GM19467 (cell line): ENCODE measurements around the gene SOCS2.
A peak's percentile ranks its signal among the peaks of the same experiment; 100 is the strongest.

Source experiments
- ATAC-seq: cut with Tn5 transposase; IDR thresholded peaks from one replicate; pipeline ENCODE4 v1.9.1; 2021; ENCODE audit warnings: mild to moderate bottlenecking, moderate library complexity; ENCODE audit not compliant: unreplicated experiment

Gene SOCS2

DNA sequence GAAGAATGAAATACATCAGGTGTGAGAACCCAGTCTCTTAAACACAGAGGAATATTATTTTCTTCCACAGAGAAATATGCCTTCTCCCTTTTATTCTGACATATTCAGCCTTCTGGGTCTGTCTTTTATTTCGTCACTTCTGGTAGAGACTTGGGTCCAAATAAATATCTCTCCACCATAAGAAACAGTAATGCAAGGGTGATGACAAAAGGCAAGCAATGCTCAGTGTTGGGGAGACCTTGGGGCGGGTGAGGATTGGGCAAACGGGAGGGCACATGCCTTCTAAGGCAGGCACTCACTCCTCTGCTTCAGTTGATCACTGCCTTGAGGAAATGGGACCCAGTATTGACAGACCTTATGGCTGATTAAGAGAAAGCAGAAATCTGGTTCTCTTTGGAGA lies 6.7 kb upstream of the SOCS2 start:
- ATAC-seq = no peak

DNA sequence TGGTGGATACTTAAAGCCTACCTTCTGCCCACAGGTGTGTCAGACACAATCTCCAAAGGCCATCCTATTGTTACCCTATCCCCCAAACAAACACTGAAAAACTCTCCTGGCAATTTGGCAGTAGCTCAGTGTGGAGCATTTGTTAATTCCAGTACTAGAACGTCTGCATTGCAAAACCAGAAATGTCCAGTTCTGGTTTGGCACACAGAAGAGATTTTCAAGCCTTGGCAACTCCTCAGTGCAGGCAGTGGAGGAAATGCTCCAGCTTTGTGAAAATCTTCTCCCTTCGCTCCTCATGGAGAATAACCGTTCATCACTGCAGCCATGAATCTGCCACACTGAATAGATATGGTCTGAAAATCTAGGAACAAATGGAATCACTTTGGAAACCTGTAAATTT lies 5.3 kb upstream of the SOCS2 start:
- no peak for ATAC-seq

DNA sequence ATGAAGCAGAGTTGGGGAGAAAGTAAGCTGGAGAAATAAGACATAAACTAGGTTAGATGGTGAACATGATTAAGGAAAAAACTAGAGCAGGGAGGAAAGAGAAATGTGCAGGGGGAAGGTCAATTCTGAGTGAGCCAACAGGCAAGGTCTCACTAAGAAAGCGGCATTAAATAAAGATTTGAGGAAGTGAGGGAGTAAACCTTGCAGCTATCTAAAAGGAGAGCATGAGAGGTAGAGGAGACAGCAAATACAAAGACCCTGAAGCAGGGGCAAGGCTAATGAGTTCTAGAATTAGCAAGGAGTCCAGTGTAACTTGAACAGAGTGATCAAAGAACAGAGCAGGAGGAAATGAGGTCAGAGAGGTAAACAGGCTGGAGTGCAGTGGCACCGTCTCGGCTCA lies 4.4 kb upstream of the SOCS2 start:
- no peak for ATAC-seq

DNA sequence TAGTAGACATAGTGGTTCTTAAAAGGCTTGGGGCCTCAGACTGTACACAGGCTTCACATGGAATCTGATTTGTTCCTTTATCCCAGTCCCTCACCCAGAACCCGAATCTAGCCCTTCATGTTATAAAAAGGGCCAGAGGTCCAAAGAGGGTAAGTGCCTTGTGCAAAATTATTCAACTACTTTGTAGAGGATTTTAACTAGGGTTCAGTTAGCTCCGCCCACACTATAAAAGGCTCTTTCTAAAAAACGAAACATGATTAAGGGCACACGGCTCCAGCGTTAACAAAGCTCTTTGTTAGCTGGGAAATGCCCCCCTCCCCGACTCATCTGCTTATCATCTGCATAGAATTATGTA lies 3.2 kb upstream of the SOCS2 start:
- ATAC-seq = no peak

DNA sequence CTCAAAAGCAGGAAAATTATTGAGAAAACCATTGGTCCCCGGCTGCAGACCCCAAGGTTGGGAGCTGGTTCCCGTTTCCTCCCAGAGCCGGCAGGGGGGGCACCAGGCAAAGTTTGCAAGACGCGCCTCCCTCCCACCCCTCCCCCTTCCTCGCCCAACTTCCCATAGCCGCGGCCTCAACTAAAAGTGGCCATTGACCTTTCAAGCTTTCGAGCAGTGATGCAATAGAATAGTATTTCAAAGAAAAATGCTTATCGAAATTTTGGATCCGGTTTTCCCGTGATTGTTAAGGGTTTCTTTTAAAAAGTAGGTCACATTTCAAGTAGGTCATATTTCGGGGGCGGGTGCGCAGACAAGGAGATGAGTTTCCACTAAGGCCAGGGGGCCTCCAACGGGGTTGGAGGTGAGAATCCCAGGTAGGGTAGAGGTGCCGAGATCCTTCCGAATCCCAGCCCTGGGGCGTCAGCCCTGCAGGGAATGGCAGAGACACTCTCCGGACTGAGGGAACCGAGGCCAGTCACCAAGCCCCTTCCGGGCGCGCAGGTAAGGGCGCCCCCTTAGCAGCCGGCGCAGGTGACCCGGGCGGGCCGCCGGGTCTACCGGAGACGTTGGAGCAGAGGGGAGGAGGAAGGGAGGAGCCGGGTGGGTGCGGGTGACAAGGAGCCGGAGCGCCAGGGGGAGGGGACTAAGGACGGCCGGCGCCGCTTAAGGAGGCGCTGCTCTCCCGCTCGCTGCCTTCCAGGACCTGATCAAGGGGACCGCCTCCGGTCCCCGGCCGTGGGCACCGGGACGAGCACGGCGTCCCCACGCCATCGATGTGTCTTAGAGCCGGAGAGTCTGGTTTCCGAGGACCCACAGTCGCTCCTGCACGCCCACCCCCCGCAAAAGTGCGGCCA lies 2.6 kb upstream of the SOCS2 start:
- peak; percentile 35 for ATAC-seq

DNA sequence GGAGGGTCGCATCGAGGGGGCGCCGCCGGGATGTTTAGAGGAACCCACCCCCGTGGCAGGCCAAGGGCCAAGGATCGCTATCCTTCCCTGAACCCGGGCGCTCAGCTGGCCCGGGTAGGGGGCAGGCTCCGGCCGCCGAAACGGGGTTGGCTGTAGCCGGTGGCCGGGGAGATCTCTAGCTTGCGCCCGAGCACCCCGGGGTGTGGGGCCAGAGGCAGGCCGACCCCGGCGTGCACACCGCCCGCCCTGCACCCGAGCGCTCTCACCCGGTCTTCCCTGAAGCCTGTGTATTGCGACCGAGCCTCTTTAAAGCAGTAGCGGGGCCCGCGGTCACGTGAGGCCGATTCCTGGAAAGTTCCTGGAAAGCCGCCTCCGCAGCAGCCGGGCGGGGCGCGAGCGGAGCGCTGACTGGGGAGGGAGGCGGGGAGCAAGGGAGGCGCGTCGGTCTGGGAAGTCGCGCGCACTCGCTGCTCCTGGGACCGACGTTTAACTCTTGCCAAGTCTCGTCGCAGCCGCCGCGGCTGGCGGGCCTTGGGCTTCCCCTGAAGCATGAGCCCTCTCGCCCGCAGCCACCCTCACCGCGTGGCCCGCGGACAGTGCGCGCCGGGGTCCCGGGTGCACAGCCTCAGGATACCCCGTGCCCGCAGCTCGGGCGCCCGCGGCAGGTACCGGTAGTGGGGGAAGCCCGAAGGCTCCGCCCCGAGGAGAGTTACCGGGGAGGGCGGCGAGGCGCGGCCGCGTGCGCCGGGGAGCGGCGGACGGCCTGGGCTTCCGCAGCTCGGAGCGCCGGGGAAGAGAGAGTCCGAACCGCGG lies 1.7 kb upstream of the SOCS2 start:
- peak; percentile 41 for ATAC-seq

DNA sequence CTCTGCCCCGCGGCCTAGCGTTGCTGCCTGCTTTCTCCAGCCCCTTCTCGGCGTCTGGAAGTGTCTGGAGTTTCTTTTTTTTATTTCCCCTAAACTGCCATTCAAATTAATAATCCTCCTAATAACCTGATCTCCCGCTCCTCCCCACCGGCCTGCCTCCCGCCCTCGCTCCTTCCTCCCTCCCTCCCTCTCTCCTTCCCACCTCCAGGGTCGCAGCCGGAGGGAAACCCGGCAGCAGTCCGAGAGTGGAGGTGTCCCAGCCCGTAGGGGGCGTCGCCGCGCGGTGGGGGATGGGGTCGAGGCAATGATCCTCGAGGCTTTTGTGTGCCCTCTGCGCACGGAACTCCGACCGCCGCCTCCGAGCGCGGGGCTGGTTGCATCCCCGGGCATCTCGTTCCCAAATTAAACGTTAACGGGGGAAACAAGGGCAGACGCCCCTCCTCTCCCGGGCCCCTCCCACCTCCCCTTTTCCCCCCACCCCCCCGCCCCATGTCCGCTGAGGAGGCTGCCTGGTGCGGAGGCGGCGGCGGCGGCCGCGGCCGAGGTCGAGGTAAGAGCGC lies 1.0 kb upstream of the SOCS2 start:
- peak; percentile 11 for ATAC-seq

DNA sequence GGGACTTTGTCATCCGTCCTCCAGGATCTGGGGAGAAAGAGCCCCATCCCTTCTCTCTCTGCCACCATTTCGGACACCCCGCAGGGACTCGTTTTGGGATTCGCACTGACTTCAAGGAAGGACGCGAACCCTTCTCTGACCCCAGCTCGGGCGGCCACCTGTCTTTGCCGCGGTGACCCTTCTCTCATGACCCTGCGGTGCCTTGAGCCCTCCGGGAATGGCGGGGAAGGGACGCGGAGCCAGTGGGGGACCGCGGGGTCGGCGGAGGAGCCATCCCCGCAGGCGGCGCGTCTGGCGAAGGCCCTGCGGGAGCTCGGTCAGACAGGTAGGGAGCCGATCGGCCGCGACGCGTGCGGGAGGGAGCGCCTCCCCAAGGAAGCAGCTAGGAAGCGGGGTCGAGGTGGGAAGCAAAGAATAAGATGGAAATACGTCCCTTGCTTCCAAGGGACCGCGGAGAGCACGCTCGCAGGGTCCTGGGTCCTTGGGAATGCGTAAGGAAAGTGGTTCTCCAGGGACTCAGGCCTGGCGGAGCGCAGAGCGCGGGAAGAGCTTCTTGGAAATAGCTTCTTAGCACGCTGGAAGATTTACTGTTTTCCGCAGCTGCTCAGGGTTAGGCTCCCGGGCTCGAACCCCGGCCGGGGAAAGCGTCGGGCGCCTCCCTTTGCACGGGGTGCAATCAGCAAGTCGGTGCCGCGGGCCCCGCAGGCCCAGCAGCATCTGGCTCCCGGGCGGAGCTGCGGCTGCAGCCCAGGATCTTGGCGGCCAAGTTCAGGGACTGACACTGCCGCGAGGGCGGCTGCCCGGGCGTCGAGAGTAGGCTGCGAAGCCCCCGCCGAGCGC lies 457 bp downstream of the SOCS2 start:
- ATAC-seq = no peak

DNA sequence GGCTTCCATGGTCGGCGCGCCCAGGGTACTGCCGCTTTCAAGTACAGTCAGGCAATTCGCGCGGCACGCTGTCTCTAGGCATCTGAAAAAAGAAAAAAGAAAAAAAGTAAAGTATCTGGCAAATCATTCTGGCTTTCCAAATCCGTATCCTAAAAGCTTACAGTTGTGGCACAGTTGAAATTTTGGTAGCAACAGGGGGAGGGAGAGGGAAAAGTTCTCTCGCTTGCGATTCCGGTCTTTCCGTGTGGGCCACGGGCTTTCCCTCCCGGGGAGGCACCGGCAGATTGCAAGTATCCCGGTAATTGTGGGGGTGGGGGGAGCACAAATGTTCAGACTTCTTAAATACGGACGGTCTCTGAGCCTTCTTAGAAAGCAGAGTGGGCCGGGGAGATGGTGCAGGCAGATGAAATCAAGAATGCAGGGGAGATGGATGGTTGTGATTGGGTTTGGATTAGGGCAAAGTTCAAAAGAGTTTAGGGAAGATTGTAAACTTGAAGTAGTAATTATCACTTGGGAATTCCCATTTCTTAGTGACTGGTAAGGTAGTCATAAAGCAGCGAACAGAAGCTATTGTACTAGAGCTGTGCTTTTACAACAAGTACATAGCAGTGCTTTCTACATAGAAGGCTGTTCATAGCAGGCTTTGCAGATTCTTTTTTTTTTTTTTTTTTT lies 1.2 kb downstream of the SOCS2 start:
- ATAC-seq = no peak

DNA sequence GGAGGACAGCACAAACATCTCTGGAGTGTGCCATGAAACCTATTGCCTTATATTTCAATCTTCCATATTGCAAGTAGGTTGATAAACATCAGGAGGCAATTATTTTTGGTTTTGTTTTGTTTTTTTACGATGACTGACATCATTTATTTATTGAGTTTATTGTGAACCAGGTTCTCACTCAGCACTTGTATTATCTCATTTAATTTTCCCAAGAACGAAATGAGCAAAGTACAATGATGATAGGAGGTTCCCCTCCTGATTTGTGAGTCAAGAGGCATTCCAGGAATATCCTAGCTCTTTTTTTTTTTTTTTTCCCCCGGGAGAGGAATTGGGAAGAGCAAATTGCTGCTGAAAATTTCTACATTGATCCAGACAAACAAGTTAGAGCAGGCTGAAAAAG lies 4.7 kb downstream of the SOCS2 start:
- no peak for ATAC-seq

DNA sequence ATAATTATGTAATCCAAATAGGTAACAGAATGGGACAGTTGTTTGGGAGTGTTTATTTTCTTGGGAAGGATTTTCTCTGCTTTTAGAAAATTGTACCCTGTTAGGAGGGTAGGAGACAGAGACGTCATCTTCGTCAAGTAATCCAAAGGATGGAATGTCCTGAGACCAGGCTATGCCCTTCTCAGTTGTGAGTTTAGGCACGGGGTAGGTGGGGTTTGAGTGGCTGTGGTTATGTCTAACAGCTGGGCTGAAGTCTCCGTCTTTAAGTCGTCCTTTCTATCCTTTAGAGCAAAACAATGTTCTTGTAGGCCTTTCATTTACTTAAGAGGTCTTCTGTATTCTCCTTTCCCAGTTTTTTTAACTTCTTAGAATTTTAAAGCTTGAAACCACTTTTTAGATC lies 5.7 kb downstream of the SOCS2 start:
- no peak for ATAC-seq

DNA sequence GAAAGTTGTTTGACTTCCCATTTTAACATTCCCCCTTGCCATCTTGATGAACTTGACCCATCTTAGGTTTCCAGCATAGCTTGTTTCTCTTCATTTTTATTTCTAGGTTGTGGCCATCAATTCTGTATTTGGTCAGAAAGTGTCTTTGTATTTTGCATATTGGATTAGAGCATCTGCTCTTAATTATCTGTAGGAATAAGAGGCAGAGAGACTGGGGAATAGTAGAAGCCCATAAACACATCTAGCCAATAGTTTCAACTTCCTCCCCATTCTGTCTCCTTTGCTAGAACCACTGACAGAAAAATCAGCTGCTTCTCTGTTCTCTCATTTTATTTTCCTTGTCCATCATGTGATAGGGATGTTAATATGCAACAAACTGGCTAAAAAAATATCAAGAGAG lies 8.2 kb downstream of the SOCS2 start:
- ATAC-seq = no peak

DNA sequence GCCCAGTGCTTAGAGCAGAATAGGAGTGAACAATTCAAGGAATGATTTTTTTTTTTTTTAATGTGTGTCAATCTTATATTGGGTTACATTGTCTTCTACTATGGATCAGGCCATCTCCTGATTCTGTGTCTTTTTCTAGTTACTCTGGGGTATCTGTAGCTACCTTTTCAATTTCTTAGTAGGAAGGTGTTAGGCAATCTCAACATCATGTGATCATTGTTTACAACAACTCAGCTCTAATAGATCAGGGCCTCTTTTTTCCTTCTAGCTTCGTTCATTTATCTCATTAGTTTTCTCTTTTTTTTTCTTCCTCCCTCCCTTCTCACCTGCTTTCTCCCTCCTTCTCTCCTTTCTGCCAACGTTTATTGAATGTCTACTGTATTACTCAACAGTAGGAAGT lies 8.9 kb downstream of the SOCS2 start:
- ATAC-seq = no peak

DNA sequence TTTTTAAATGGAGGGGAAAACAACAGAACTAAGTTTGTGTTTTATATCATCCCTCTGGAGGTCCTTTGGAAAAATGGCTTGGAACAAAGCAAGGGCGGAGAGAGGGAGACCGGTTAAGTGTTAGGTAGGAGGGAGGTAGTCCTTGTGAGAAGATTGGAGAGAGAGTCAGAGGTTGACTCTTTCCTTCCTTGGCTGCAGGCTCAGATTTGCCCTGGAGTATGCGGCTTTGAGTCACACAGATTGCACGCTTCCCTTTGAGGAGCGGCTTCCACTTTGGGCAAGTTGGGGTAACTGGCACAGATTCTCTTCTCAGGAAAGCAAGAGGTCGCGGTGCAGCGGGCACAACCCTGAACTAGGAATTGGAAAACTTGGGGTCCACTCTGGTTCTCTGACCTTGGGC lies 9.9 kb downstream of the SOCS2 start:
- ATAC-seq = no peak

DNA sequence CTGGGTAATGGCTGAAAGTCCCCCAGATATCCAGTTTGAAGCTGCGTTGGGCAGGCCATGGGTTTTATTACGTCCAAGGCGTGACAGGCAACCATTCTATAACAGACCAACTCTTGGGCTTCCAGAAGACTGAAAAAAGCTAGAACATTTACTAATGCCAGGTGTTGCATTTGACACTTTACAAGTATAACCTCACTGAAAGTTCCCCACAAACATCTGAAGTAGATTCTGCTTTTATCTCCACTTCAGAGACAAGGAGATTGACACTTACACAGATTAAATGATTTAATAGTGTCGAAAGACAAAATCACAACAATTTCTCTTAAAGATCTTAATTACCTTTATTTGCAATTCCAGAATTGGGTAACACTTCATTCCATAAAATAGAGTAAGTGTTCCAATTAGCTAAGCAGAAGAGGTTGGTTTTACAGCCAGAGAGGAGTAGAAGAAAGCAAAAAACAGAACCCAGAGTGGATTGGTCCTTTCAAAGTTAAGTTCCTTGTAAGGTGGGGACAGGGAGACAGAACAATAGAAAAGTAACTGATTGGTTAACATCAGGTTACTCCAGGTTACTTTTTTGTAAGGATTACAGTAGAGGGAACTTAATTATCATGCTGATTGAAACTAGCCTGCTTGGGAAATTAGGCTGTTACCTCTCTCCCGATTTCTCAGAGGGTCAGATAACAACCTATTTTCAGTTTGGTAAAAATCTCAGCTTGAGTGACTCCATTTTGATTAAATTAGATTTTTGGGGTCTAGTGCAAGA lies 11.3 kb downstream of the SOCS2 start:
- no peak for ATAC-seq

DNA sequence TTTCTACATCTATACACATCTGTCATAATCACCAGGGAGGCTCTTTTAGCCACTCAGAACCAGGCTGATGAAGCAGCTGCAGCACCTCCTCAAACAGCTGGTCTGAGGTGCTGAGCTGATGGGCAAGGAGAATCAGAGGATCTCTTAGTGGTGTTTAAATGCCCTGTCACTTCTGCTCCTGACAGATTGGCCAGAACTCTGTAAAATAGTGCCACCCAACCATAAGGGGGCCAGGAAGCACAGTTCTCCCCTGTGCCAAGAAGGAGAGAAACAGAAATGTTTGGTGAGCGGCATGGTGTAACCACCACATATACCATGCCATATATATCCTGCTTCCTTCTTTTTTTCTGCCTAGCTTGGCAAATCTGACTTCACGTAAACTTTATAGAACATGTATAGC lies 12.8 kb downstream of the SOCS2 start:
- no peak for ATAC-seq

DNA sequence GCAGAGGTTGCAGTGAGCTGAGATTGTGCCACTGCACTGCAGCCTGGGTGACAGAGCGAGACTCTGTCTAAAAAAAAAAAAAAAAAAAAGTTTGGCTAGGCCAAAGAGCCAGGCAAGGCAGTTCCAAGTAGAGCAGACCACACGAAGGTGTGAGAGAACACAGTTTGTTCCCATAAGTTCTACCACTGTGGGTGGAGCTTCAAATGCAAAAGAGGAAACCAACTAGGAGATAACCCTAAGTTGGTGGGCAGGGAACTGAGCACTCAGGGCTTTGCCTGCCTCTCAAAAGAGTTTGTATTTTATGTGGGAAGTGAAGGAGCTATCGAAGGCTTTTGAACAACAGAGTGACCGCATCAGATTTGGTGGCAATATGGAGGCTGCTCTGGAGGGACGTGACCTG lies 15.1 kb downstream of the SOCS2 start:
- no peak for ATAC-seq

DNA sequence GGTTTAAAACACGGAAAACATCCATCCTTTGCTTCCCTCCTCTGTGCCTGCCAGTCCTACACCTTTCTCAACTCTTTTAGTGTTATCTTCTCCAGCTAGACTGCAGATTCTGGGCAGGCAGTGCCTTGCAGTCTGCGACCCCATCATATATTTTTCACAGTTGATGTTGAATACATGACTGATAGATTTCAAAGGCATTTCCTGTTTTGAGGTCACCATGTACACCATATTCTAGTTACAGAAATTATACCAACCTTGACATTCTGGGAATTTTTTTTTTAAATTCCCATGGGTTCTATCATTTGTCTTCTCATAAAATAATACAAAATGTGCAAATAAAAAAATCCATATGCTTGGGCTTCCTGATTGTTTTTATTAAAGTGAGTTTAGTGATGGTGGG lies 16.6 kb downstream of the SOCS2 start:
- ATAC-seq = no peak

DNA sequence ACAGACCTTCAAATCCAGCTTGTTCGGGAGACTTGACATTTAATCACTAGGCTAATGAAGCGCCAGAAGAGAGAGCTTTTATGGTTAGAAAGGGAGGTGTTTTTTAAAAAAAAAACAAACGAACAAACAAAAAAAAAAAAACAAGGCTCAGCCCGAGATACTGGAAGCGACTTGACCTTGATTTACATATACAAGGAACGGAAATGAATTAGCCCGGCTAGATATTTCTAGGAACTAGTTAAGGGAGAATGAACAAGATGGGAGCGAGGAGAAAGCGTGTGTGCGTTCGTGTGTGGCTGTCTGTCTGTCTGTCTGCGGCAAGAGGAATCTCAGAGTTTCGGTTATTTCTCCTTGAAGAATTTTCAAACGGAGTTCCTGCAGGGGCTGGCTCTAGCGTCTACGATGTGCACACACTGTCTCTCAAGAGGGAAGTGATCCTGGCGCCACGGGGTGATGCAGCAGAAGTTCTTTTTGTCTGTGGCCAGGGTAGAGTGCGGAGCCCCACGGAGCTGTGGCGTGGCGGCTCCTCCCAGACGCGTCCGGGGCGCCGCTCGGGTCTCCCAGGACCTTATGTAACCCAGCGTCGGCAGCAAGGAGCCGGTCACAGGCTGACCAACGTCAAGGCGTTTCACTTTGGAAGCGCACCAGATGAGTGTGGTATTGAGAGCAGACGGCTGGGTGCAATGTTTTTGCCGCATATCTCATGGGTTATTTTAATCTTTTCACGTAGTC lies 18.8 kb downstream of the SOCS2 start:
- peak; percentile 73 for ATAC-seq
